Sigmoid colon (tissue), 4 donors: ENCODE measurements around the gene ZNF407.

Source experiments
- EP300 ChIP-seq, 4 donors: sonication (generic); formaldehyde crosslinking; IDR thresholded peaks; one replicate each; pipeline ENCODE4 v1.6.1; 2017; ENCODE audit warnings: antibody characterized with exemption in 4 of 4
- POLR2A ChIP-seq, 2 donors: fragments of 450-650 bp; IDR thresholded peaks; one replicate each; pipeline ENCODE4 v1.6.1; 2016; ENCODE audit warnings: antibody characterized with exemption in 2 of 2, mild to moderate bottlenecking in 2 of 2, moderate library complexity in 2 of 2
- POLR2AphosphoS5 ChIP-seq, 4 donors: sonication (generic); formaldehyde crosslinking; IDR thresholded peaks; one replicate each; pipeline ENCODE4 v1.6.1; 2017; ENCODE audit warnings: antibody characterized with exemption in 4 of 4
- TF ChIP-seq, protein P1 (sequence below), 4 experiments: fragments of 450-650 bp in 3 of 4; fragments of 200-600 bp in 1 of 4; IDR thresholded peaks; one replicate each; pipeline ENCODE4 v1.5.1; 2016 to 2019; ENCODE audit warnings: antibody characterized with exemption in 4 of 4, mild to moderate bottlenecking in 3 of 4, moderate library complexity in 2 of 4

- TF ChIP-seq, protein P1, sequence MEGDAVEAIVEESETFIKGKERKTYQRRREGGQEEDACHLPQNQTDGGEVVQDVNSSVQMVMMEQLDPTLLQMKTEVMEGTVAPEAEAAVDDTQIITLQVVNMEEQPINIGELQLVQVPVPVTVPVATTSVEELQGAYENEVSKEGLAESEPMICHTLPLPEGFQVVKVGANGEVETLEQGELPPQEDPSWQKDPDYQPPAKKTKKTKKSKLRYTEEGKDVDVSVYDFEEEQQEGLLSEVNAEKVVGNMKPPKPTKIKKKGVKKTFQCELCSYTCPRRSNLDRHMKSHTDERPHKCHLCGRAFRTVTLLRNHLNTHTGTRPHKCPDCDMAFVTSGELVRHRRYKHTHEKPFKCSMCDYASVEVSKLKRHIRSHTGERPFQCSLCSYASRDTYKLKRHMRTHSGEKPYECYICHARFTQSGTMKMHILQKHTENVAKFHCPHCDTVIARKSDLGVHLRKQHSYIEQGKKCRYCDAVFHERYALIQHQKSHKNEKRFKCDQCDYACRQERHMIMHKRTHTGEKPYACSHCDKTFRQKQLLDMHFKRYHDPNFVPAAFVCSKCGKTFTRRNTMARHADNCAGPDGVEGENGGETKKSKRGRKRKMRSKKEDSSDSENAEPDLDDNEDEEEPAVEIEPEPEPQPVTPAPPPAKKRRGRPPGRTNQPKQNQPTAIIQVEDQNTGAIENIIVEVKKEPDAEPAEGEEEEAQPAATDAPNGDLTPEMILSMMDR (IDR thresholded peaks at IDR 0.05), result no peak
- TF ChIP-seq POLR2A (IDR thresholded peaks at IDR 0.05), result no peak
- no peak for TF ChIP-seq EP300 (IDR thresholded peaks at IDR 0.05)
- TF ChIP-seq POLR2AphosphoS5 (IDR thresholded peaks at IDR 0.05), result no peak
Measured at GRCh38 chr18:74718312-74718711, 120.6 kb downstream of the ZNF407 start.
